Measurements from ENCODE around the gene SMC4.

DNA sequence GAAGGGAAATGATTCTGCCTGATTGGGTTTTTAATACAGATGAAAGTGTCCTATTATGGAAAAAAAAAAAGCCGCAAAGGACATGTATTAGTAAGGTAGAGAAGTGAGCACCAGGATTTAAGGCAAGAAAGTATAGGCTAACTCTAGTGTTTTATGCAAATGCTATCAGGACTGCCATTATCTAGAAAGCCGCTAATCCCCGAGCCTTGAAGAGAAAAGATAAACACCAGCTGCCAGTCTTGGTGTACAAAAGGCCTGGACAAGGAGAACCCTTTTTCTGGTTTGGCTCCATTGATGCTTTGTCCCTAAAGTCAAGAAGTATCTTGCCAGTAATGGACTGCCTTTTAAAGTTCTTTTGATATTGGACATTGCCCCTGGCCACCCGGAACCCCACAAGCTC lies 58.7 kb downstream of the SMC4 start:
- TF ChIP-seq, protein P1, sequence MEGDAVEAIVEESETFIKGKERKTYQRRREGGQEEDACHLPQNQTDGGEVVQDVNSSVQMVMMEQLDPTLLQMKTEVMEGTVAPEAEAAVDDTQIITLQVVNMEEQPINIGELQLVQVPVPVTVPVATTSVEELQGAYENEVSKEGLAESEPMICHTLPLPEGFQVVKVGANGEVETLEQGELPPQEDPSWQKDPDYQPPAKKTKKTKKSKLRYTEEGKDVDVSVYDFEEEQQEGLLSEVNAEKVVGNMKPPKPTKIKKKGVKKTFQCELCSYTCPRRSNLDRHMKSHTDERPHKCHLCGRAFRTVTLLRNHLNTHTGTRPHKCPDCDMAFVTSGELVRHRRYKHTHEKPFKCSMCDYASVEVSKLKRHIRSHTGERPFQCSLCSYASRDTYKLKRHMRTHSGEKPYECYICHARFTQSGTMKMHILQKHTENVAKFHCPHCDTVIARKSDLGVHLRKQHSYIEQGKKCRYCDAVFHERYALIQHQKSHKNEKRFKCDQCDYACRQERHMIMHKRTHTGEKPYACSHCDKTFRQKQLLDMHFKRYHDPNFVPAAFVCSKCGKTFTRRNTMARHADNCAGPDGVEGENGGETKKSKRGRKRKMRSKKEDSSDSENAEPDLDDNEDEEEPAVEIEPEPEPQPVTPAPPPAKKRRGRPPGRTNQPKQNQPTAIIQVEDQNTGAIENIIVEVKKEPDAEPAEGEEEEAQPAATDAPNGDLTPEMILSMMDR (IDR thresholded peaks at IDR 0.05; ENCODE audit: control extremely low read depth in 1 of 3, insufficient read depth in 1 of 3, low read depth in 1 of 3, low read length in 3 of 3): no peak
- TF ChIP-seq JUND (IDR thresholded peaks at IDR 0.05; ENCODE audit: low read length) (no peak), POLR2AphosphoS5 (IDR thresholded peaks at IDR 0.05; ENCODE audit: low read depth, low read length) (no peak), POLR2A (IDR thresholded peaks at IDR 0.05; ENCODE audit: control extremely low read depth in 1 of 2, low read depth in 2 of 2, low read length in 2 of 2) (no peak), SP1 (IDR thresholded peaks at IDR 0.05; ENCODE audit: low read depth, low read length) (no peak), SAP30 (IDR thresholded peaks at IDR 0.05; ENCODE audit: insufficient read depth, insufficient replicate concordance, low read length) (no peak)
